HL-60 (cell line): ENCODE data around the gene MTTP.

Experiments used
- GABPA ChIP-seq: IDR thresholded peaks from 2 replicates; pipeline ENCODE4 v1.6.1; 2012; ENCODE audit warnings: low read depth
- POLR2AphosphoS5 ChIP-seq: IDR thresholded peaks from 2 replicates; pipeline ENCODE4 v1.6.1; 2012; ENCODE audit warnings: low read depth
- SPI1 ChIP-seq: IDR thresholded peaks from 2 replicates; pipeline ENCODE4 v1.6.1; 2012; ENCODE audit warnings: low read depth, mild to moderate bottlenecking, borderline replicate concordance
- TF ChIP-seq, protein P1 (sequence below): IDR thresholded peaks from one replicate; pipeline ENCODE4 v1.5.1; 2011; ENCODE audit warnings: low read length, control low read depth, inconsistent platforms; ENCODE audit not compliant: insufficient read depth
- TF ChIP-seq, protein P2 (sequence below): IDR thresholded peaks from 2 replicates; pipeline ENCODE4 v1.6.1; 2012; ENCODE audit warnings: low read depth; ENCODE audit not compliant: insufficient replicate concordance

DNA sequence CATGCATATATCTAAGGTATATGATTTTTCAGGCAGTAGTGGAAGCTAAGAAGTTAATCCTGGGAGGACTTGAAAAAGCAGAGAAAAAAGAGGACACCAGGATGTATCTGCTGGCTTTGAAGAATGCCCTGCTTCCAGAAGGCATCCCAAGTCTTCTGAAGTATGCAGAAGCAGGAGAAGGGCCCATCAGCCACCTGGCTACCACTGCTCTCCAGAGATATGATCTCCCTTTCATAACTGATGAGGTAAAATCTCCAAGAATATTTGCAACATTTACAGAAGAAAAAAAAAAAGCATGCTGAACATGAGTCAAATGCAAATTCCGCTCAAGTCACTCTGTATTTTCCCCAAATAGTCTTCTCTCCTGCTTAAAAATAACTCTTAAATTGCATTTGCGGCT, 32.1 kb downstream of the MTTP start:
- TF ChIP-seq POLR2AphosphoS5: no peak
- TF ChIP-seq, protein P1, sequence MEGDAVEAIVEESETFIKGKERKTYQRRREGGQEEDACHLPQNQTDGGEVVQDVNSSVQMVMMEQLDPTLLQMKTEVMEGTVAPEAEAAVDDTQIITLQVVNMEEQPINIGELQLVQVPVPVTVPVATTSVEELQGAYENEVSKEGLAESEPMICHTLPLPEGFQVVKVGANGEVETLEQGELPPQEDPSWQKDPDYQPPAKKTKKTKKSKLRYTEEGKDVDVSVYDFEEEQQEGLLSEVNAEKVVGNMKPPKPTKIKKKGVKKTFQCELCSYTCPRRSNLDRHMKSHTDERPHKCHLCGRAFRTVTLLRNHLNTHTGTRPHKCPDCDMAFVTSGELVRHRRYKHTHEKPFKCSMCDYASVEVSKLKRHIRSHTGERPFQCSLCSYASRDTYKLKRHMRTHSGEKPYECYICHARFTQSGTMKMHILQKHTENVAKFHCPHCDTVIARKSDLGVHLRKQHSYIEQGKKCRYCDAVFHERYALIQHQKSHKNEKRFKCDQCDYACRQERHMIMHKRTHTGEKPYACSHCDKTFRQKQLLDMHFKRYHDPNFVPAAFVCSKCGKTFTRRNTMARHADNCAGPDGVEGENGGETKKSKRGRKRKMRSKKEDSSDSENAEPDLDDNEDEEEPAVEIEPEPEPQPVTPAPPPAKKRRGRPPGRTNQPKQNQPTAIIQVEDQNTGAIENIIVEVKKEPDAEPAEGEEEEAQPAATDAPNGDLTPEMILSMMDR: no peak
- TF ChIP-seq, protein P2, sequence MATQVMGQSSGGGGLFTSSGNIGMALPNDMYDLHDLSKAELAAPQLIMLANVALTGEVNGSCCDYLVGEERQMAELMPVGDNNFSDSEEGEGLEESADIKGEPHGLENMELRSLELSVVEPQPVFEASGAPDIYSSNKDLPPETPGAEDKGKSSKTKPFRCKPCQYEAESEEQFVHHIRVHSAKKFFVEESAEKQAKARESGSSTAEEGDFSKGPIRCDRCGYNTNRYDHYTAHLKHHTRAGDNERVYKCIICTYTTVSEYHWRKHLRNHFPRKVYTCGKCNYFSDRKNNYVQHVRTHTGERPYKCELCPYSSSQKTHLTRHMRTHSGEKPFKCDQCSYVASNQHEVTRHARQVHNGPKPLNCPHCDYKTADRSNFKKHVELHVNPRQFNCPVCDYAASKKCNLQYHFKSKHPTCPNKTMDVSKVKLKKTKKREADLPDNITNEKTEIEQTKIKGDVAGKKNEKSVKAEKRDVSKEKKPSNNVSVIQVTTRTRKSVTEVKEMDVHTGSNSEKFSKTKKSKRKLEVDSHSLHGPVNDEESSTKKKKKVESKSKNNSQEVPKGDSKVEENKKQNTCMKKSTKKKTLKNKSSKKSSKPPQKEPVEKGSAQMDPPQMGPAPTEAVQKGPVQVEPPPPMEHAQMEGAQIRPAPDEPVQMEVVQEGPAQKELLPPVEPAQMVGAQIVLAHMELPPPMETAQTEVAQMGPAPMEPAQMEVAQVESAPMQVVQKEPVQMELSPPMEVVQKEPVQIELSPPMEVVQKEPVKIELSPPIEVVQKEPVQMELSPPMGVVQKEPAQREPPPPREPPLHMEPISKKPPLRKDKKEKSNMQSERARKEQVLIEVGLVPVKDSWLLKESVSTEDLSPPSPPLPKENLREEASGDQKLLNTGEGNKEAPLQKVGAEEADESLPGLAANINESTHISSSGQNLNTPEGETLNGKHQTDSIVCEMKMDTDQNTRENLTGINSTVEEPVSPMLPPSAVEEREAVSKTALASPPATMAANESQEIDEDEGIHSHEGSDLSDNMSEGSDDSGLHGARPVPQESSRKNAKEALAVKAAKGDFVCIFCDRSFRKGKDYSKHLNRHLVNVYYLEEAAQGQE: no peak
- no peak for TF ChIP-seq GABPA
- no peak for TF ChIP-seq SPI1
